HEK293 (cell line): ENCODE measurements around the gene PKP3.

Source experiments
- ZBTB1 ChIP-seq: fragments of 450-650 bp; formaldehyde crosslinking; IDR thresholded peaks from 2 replicates; pipeline ENCODE4 v1.5.1; 2016; ENCODE audit warnings: missing biosample characterization, missing genetic modification characterization
- ZBTB7A ChIP-seq: fragments of 450-650 bp; formaldehyde crosslinking; IDR thresholded peaks from 2 replicates; pipeline ENCODE4 v1.5.1; 2016; ENCODE audit warnings: low read depth, missing biosample characterization, missing genetic modification characterization
- ZNF514 ChIP-seq: fragments of 450-650 bp; formaldehyde crosslinking; IDR thresholded peaks from 2 replicates; pipeline ENCODE4 v1.5.1; 2016; ENCODE audit warnings: missing biosample characterization, missing genetic modification characterization
- TF ChIP-seq, protein P1 (sequence below): fragments of 450-650 bp; formaldehyde crosslinking; IDR thresholded peaks from 2 replicates; pipeline ENCODE4 v1.5.1; 2016; ENCODE audit warnings: missing biosample characterization, missing genetic modification characterization
- TF ChIP-seq, protein P2 (sequence below): fragments of 450-650 bp; formaldehyde crosslinking; IDR thresholded peaks from 2 replicates; pipeline ENCODE4 v1.5.1; 2016; ENCODE audit warnings: missing biosample characterization, missing genetic modification characterization, low read depth

DNA sequence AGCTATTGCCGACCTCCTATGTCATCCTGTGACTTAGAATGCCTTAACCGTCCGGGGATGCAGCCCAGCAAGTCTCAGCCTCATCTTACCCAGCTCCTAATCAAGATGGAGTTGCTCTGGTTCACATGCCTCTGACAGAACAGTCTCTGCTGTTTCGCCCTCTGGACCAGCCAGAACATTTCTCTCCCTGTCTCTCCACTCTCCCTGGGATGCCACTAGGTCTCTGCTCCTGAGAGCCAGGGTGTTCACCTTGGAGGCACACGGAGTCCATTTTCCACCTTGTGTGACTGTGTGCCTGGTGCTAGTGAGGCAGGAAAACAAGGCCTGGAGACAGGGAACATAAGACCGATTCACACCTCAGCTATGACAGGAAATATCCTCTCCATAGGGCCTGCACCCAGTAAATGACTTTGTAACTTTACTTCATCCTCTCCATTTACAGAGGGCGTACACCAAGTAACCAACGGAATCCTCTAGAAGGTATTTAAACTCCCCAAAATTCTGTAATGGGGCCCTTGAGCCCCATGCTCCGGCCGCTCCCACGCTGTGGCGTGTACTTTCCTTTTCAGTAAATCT is 41.5 kb upstream of the PKP3 start:
- TF ChIP-seq ZNF514: no peak
- no peak for TF ChIP-seq ZBTB7A (tag by site-specific recombination)
- TF ChIP-seq, protein P1, sequence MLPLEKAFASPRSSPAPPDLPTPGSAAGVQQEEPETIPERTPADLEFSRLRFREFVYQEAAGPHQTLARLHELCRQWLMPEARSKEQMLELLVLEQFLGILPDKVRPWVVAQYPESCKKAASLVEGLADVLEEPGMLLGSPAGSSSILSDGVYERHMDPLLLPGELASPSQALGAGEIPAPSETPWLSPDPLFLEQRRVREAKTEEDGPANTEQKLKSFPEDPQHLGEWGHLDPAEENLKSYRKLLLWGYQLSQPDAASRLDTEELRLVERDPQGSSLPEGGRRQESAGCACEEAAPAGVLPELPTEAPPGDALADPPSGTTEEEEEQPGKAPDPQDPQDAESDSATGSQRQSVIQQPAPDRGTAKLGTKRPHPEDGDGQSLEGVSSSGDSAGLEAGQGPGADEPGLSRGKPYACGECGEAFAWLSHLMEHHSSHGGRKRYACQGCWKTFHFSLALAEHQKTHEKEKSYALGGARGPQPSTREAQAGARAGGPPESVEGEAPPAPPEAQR: no peak
- TF ChIP-seq ZBTB1 (tag by site-specific recombination): no peak
- TF ChIP-seq, protein P2, sequence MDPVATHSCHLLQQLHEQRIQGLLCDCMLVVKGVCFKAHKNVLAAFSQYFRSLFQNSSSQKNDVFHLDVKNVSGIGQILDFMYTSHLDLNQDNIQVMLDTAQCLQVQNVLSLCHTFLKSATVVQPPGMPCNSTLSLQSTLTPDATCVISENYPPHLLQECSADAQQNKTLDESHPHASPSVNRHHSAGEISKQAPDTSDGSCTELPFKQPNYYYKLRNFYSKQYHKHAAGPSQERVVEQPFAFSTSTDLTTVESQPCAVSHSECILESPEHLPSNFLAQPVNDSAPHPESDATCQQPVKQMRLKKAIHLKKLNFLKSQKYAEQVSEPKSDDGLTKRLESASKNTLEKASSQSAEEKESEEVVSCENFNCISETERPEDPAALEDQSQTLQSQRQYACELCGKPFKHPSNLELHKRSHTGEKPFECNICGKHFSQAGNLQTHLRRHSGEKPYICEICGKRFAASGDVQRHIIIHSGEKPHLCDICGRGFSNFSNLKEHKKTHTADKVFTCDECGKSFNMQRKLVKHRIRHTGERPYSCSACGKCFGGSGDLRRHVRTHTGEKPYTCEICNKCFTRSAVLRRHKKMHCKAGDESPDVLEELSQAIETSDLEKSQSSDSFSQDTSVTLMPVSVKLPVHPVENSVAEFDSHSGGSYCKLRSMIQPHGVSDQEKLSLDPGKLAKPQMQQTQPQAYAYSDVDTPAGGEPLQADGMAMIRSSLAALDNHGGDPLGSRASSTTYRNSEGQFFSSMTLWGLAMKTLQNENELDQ (tag by site-specific recombination): no peak
